Heart right ventricle (tissue), 16 donors: Measurements from ENCODE around the gene CNIH3. TPM values are rescaled to one million over a fixed set of nuclear protein-coding genes. Genes with fewer than 3 reads are reported as not detected.
A peak's percentile ranks its signal among the peaks of the same experiment; 100 is the strongest.
"Not testable (repeated sequence)": the region's sequence is repeated elsewhere in the genome, so short reads cannot be mapped to it uniquely, and the experiment has no call there.

Source experiments
- ATAC-seq, 8 donors: fragments of 200-7000 bp; cut with Tn5 transposase; one replicate each; pipeline ENCODE4 v1.9.1; 2020; ENCODE audit warnings: mild to moderate bottlenecking in 8 of 8, moderate library complexity in 8 of 8, moderate number of reproducible peaks in 1 of 8
- DNase-seq, 2 donors: peaks; one replicate each; pipeline ENCODE4 v3.0.0-alpha.2; 2020
- H3K27ac ChIP-seq, 10 donors: fragments of 200-600 bp; sonication (generic) in 2 of 10; one replicate each; pipeline versions ENCODE4 v1.5.0 to v1.8.0; 2020 to 2022; ENCODE audit warnings: mild to moderate bottlenecking in 3 of 10
- H3K27me3 ChIP-seq, 7 donors: fragments of 200-600 bp; one replicate each; pipeline ENCODE4 v1.8.0; 2021 to 2022; ENCODE audit warnings: mild to moderate bottlenecking in 2 of 7
- H3K36me3 ChIP-seq, 9 donors: fragments of 200-600 bp; sonication (generic) in 1 of 9; one replicate each; pipeline versions ENCODE4 v1.5.0 to v1.8.0; 2020 to 2022; ENCODE audit warnings: mild to moderate bottlenecking in 2 of 9
- H3K4me1 ChIP-seq, 9 donors: fragments of 200-600 bp; sonication (generic) in 1 of 9; one replicate each; pipeline versions ENCODE4 v1.5.0 to v1.8.0; 2020 to 2022; ENCODE audit warnings: mild to moderate bottlenecking in 4 of 9
- H3K4me3 ChIP-seq, 10 donors: fragments of 200-600 bp; sonication (generic) in 2 of 10; one replicate each; pipeline versions ENCODE4 v1.5.0 to v1.8.0; 2020 to 2022; ENCODE audit warnings: mild to moderate bottlenecking in 7 of 10, moderate library complexity in 2 of 10
- H3K9me3 ChIP-seq, 11 donors: fragments of 200-600 bp in 10 of 11; sonication (generic) in 2 of 11; one replicate each; pipeline versions ENCODE4 v1.5.0 to v1.8.0; 2013 to 2022; ENCODE audit warnings: mild to moderate bottlenecking in 2 of 11, control low read depth in 1 of 11, moderate library complexity in 1 of 11
- WGBS, 2 donors: extraction: QIAGEN DNeasy Blood & Tissue Kit; methylation state at CpG; one replicate each; pipeline ENCODE4 v1.1.7; 2013; ENCODE audit warnings: inconsistent platforms in 1 of 2; 5-methylcytosine and 5-hydroxymethylcytosine counted together
- intact Hi-C, 10 donors: fragments of 100-400 bp; cut with DNase I; formaldehyde crosslinking; loops; one replicate each; pipeline versions ENCODE4 v1.11.1 to v1.14.2; 2022
- long read RNA-seq, 3 donors: library from polyadenylated mRNA; unstranded; transcript quantifications; one replicate each; pipeline ENCODE4 v2.0.0, GENCODE V29; 2020 to 2021
- polyA plus RNA-seq, 2 donors: library from polyadenylated mRNA; stranded (reverse); fragments of 200-250 nt; gene quantifications; one replicate each; pipeline ENCODE4 v1.2.3, GENCODE V29; 2013
- total RNA-seq, 10 donors: library from RNA; stranded (reverse); fragmentation: NEBNext Ultra II Directional in 3 of 10; extraction: Animal tissue kit (Norgen Biotek cat#: 25700) in 3 of 10; gene quantifications; one replicate each; pipeline versions ENCODE4 v1.2.1 to v1.2.4, GENCODE V29; 2021 to 2023
- TF ChIP-seq, protein P1 (sequence below), 9 donors: fragments of 200-600 bp; sonication (generic) in 2 of 9; IDR thresholded peaks; one replicate each; pipeline versions ENCODE4 v1.5.0 to v1.8.0; 2021 to 2022; ENCODE audit warnings: antibody characterized with exemption in 9 of 9, mild to moderate bottlenecking in 5 of 9, moderate library complexity in 1 of 9
- donor health status: Arrhythmogenic right ventricular cardiomyopathy.
- donor health status: ischemic (EF 13 %, LVEDD 7.1; RV severe dilation, severe dysfunction).
- donor health status: healthy with polysubstance abuse.
- donor health status: DM: no; HTN: yes; CAD: no.
- donor health status: DM: no; HTN: no; CAD: no.
- donor health status: ischemic (EF 25% LVEDD 6.9; RV normal size, moderate dysfunction).
- donor health status: ischemic (EF 25% LVEDD 5.7; RV mildly dilated, moderate dysfunction).
- donor health status: healthy.
- donor health status: DM: yes; HTN: yes; CAD: no.
- donor health status: Ischemic cardiomyopathy.
- donor health status: ischemic (EF 35%, LVEDD 5.7; RV mildly dilated, moderate dysfunction).
- donor health status: nonischemic (EF 11% LVEDD 7.7; RV severe dilation, severe dysfunction).
- donor health status: DM: yes; HTN: yes; CAD: no.
- donor health status: PGD.
- donor health status: ischemic (EF 29% LVEDD 5.4; RV normal size, mild dysfunction).
- donor health status: nonischemic (EF 23%, LVEDD 6.1; RV moderate dilation, normal function).

CNIH3 gene
- 1 to 10 TPM in 5 of 10 donors, under 1 TPM in 5; 0.28 to 1.8 (median 0.97) TPM for total RNA-seq
- under 1 TPM; 0.39 to 0.66 TPM for polyA plus RNA-seq
- long read RNA-seq, donor 1, partial matches to known transcripts, result 0 of 2 reads
- long read RNA-seq, donor 1, other reads (novel, unspliced or antisense), result 2 of 2 reads
- long read RNA-seq, donor 2, partial matches to known transcripts, result 0 of 2 reads
- long read RNA-seq, donor 2, other reads (novel, unspliced or antisense), result 2 of 2 reads
- long read RNA-seq, donor 3, partial matches to known transcripts, result 0 of 1 reads
- long read RNA-seq, donor 3, other reads (novel, unspliced or antisense), result 1 of 1 reads

DNA sequence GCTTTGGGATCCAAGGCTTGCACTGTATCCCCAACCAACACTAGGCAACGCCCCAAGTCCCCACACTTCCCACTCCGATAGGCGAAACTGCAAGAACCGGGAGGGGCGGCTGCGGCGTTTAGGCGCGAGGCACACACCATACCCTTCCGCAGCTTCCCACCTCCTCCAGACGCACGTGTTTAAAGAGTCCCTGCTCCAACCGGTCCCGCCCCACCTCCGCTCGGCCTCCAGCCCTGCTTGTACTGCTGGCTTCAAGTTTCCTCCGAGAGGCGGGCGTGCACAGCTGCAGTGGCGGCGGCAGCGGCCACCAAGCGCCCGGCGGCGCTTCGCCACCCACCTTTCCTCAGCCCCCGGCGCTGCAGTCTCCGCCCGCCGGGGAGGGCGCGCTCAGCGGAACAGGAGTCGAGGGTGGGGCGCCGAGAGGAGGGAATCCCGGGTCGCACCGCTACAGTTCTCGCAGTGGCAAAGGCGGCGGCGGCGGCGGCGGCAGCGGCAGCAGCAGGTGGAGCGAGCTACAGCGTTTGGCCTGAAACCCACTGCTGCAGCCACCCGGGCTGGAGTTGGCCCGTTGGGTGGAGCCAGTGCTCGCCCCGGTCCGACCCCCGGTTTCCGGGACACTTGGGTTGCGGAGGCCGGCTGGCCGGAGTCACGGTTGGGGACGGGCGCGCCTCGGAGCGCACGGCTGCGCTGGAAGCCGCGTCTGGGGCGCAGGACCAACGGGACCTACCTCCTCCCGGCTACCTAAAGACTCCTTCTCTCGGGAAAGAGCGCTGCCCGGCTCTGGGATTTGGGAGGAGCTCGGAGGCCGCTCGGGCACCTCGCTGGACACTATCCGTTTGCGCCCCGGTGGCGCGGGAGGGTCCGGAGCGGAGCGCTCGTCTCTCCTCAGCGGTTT lies at the start of gene CNIH3:
CNIH3 (plus strand) TSS at position 457 of the 895 bp plus-strand sequence. CDS start 858 bp downstream, outside the sequence.
- H3K27me3 ChIP-seq, result peaks cover 6 to 75% (median 69%) of the 10 kb centered on the region in 7 donors
- peaks cover 5 to 21% (median 18%) of the 10 kb centered on the region in 9 donors for H3K4me1 ChIP-seq
- peak within 1 kb of the TSS; percentile 18 to 60 (median 44) for H3K4me3 ChIP-seq
- 0 to 1% methylated on average over 89 to 91 of the region's 91 CpGs for WGBS, 2 donors
- intact Hi-C loops, result loop anchor here in 1 of 10 donors (10.0 kb wide), 1 partner anchor 91 kb away; no protein-coding TSS in a partner anchor
- H3K9me3 ChIP-seq, result no peaks in the 10 kb centered on the region
- TF ChIP-seq, protein P1, sequence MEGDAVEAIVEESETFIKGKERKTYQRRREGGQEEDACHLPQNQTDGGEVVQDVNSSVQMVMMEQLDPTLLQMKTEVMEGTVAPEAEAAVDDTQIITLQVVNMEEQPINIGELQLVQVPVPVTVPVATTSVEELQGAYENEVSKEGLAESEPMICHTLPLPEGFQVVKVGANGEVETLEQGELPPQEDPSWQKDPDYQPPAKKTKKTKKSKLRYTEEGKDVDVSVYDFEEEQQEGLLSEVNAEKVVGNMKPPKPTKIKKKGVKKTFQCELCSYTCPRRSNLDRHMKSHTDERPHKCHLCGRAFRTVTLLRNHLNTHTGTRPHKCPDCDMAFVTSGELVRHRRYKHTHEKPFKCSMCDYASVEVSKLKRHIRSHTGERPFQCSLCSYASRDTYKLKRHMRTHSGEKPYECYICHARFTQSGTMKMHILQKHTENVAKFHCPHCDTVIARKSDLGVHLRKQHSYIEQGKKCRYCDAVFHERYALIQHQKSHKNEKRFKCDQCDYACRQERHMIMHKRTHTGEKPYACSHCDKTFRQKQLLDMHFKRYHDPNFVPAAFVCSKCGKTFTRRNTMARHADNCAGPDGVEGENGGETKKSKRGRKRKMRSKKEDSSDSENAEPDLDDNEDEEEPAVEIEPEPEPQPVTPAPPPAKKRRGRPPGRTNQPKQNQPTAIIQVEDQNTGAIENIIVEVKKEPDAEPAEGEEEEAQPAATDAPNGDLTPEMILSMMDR (IDR thresholded peaks at IDR 0.05), result no peak
- no peaks in the 10 kb centered on the region for H3K36me3 ChIP-seq
- ATAC-seq (peak in 2 of 8 donors; percentile 18 to 23), DNase-seq (no peak)
- no peak within 1 kb of the TSS for H3K27ac ChIP-seq

DNA sequence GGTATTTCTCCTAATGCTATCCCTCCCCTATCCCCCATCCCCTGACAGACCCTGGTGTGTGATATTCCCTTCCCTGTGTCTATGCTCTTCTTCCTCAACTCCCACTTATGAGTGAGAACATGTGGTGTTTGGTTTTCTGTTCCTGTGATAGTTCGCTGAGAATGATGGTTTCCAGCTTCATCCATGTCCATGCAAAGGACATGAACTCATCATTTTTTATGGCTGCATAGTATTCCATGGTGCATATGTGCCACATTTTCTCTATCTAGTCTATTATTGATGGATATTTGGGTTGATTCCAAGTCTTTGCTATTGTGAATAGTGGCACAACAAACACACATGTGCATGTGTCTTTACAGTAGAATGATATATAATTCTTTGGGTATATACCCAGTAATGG lies 49.6 kb upstream of the CNIH3 start:
- peaks cover 0 to 15% (median 0%) of the 10 kb centered on the region in 9 donors for H3K4me1 ChIP-seq
- H3K4me3 ChIP-seq, H3K27me3 ChIP-seq, H3K27ac ChIP-seq, ATAC-seq, intact Hi-C loops, H3K36me3 ChIP-seq, DNase-seq, H3K9me3 ChIP-seq: not testable (repeated sequence)
- WGBS, 2 donors, result 80 to 86% methylated on average over 1 of the region's 1 CpG

DNA sequence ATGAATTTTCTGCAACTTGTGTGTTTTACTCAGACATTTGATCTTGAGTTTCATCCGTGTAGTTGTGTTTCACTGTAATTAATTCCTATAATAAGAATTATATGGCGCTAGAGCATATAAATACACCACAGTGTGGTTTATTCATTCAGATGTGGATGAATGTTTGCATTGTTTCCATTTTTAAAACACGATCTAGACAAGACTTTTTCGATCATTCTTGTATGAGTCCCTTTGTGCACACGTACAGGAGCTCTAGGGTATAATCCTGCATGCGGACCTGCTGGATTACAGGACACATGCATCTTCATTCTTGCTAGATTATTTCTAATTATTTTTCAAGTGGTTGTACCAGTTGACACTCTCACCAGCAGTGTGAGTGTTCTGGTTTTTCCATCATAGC lies 46.8 kb upstream of the CNIH3 start:
- Histone ChIP-seq H3K27ac (no peak overlapping the region), H3K9me3 (peaks cover 0 to 4% (median 0%) of the 10 kb centered on the region in 11 donors), H3K36me3 (no peaks in the 10 kb centered on the region), H3K4me1 (peaks cover 0 to 14% (median 0%) of the 10 kb centered on the region in 9 donors), H3K4me3 (no peak overlapping the region), H3K27me3 (no peaks in the 10 kb centered on the region)
- ATAC-seq (no peak), DNase-seq (no peak)
- WGBS, 2 donors, result 93% methylated on average over 6 of the region's 6 CpGs
- TF ChIP-seq, protein P1 (IDR thresholded peaks at IDR 0.05), result no peak
- intact Hi-C loops, result no loop called here

DNA sequence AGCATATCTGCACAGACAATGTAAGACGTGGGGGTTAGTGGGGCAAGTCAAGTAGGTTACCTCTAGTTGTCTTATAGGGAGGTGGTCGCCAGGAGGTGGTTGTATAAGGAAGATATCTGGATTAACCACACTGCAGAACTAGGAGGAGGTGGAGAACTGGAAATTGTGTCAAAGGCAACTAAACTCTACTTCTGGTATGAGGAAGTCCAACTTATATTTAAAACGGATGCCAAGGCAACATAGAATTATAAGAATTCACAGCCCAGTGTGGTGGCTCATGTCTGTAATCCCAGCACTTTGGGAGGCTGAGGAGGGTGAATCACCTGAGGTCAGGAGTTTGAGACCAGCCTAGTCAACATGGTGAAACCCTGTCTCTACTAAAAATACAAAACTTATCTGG lies 44.1 kb upstream of the CNIH3 start:
- 73 to 77% methylated on average over 3 of the region's 3 CpGs for WGBS, 2 donors
- H3K27me3 ChIP-seq, DNase-seq, H3K36me3 ChIP-seq, intact Hi-C loops, ATAC-seq, H3K4me1 ChIP-seq, H3K27ac ChIP-seq, H3K4me3 ChIP-seq: not testable (repeated sequence)
- peaks cover 0 to 14% (median 6%) of the 10 kb centered on the region in 11 donors for H3K9me3 ChIP-seq

DNA sequence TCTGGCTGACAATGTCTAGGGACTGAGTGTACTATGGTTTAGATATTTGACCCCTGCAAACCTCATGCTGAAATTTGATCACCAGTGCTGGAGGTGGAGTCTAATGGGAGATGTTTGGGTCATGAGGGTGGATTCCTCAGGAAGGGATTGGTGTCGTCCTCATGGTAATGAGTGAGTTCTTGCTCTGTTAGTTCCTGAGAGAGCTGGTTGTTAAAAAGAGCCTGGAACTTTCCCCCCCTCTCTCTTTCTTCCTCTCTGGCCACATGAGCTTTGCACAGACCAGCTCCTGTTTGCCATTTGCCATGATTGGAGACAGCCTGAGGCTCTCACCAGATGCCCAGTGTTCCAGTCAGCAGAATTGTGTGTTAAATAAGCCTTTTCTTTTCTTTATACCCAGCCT lies 36.6 kb upstream of the CNIH3 start:
- no peak overlapping the region for H3K27ac ChIP-seq
- H3K4me3 ChIP-seq, result no peak overlapping the region
- no peaks in the 10 kb centered on the region for H3K4me1 ChIP-seq
- no peak for DNase-seq
- H3K9me3 ChIP-seq, result peaks cover 0 to 26% (median 8%) of the 10 kb centered on the region in 11 donors
- intact Hi-C loops, result no loop called here
- no peaks in the 10 kb centered on the region for H3K36me3 ChIP-seq
- no peaks in the 10 kb centered on the region for H3K27me3 ChIP-seq
- ATAC-seq, result no peak
- 24 to 44% methylated on average over 1 of the region's 1 CpG for WGBS, 2 donors
- TF ChIP-seq, protein P1 (IDR thresholded peaks at IDR 0.05), result no peak
